MM.1S (cell line): ENCODE results near the gene SIDT1.

Experiments used
- EZH2 ChIP-seq: fragments of 300-600 bp; sonication (generic); optimal IDR thresholded peaks from 2 replicates; pipeline ENCODE3; 2017; ENCODE audit warnings: low read depth, mild to moderate bottlenecking, antibody characterized with exemption, low read length, mixed read lengths
- TF ChIP-seq, protein P1 (sequence below): fragments of 300-600 bp; sonication (generic); IDR thresholded peaks from 2 replicates; pipeline ENCODE4 v1.5.1; 2016; ENCODE audit warnings: antibody characterized with exemption, low read length, mixed read lengths

DNA sequence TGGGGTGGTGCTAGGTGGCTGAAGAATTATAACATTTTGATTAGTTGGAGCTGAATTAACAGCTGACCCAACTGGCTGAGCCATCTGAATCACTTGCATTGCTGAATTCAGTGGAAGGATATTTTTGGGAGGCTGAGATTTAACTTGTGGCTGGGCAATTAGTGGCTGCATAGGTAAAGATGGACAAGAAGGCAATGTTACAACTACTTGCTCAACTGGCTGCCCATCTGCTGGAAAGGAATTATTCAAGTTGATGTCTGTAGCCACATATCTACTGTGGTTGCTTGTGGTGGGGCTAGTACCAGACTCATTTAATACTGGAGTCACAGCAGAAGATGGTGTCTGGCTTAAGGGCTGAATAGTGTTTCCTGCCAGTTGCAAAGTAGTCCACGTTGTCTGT is 127.6 kb downstream of the SIDT1 start:
- TF ChIP-seq, protein P1, sequence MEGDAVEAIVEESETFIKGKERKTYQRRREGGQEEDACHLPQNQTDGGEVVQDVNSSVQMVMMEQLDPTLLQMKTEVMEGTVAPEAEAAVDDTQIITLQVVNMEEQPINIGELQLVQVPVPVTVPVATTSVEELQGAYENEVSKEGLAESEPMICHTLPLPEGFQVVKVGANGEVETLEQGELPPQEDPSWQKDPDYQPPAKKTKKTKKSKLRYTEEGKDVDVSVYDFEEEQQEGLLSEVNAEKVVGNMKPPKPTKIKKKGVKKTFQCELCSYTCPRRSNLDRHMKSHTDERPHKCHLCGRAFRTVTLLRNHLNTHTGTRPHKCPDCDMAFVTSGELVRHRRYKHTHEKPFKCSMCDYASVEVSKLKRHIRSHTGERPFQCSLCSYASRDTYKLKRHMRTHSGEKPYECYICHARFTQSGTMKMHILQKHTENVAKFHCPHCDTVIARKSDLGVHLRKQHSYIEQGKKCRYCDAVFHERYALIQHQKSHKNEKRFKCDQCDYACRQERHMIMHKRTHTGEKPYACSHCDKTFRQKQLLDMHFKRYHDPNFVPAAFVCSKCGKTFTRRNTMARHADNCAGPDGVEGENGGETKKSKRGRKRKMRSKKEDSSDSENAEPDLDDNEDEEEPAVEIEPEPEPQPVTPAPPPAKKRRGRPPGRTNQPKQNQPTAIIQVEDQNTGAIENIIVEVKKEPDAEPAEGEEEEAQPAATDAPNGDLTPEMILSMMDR, result no peak
- TF ChIP-seq EZH2, result no peak
